CD14-positive monocyte (primary cell): Measurements from ENCODE around the gene PLXND1. TPM values are rescaled to one million over a fixed set of nuclear protein-coding genes. Genes with fewer than 3 reads are reported as not detected.

Experiments
- DNase-seq, 3 donors: peaks; one replicate each; pipeline ENCODE4 v3.0.0-alpha.2; 2011 to 2022
- H2AFZ ChIP-seq: 2 replicates; pipeline ENCODE4 v1.6.0; 2012; ENCODE audit warnings: mild to moderate bottlenecking, low read depth, low read length, inconsistent platforms; ENCODE audit not compliant: insufficient read depth, poor library complexity, severe bottlenecking
- H3K27ac ChIP-seq, 2 donors: 1 replicate in 1 of 2; 2 replicates in 1 of 2; pipeline ENCODE4 v1.5.1; 2012 to 2013; ENCODE audit warnings: low read length in 2 of 2, control low read depth in 1 of 2, inconsistent platforms in 1 of 2, low read depth in 1 of 2, mild to moderate bottlenecking in 1 of 2
- H3K27me3 ChIP-seq, 2 donors: one replicate each; pipeline versions ENCODE4 v1.6.0 to v1.6.1; 2011 to 2013; ENCODE audit warnings: low read length in 2 of 2; ENCODE audit not compliant: control insufficient read depth in 2 of 2, insufficient read depth in 2 of 2
- H3K36me3 ChIP-seq, 2 donors: replicated peaks in 1 of 2; 1 replicate in 1 of 2; 2 replicates in 1 of 2; pipeline versions ENCODE4 v1.5.1 to v1.6.1; 2012 to 2013; ENCODE audit warnings: low read length in 2 of 2, control low read depth in 1 of 2, inconsistent platforms in 1 of 2, mild to moderate bottlenecking in 1 of 2; ENCODE audit not compliant: insufficient read depth in 2 of 2, control insufficient read depth in 1 of 2
- H3K4me1 ChIP-seq, 2 donors: 1 replicate in 1 of 2; 2 replicates in 1 of 2; pipeline versions ENCODE4 v1.5.1 to v1.6.1; 2012 to 2013; ENCODE audit warnings: low read length in 2 of 2, control low read depth in 1 of 2, inconsistent platforms in 1 of 2, mild to moderate bottlenecking in 1 of 2, moderate library complexity in 1 of 2; ENCODE audit not compliant: insufficient read depth in 2 of 2, control insufficient read depth in 1 of 2
- H3K4me2 ChIP-seq: replicated peaks from 2 replicates; pipeline ENCODE3; 2012; ENCODE audit warnings: low read length, moderate library complexity, mild to moderate bottlenecking; ENCODE audit not compliant: poor library complexity, severe bottlenecking; ENCODE audit errors: extremely low read depth
- H3K4me3 ChIP-seq, 3 experiments: fragments of 200-600 bp in 1 of 3; sonication (generic) in 1 of 3; replicated peaks in 1 of 3; 1 replicate in 2 of 3; 2 replicates in 1 of 3; pipeline ENCODE4 v1.5.1; 2011 to 2013; ENCODE audit warnings: low read length in 3 of 3, mild to moderate bottlenecking in 3 of 3, control low read depth in 2 of 3, low read depth in 2 of 3, inconsistent platforms in 1 of 3, moderate library complexity in 1 of 3
- H3K79me2 ChIP-seq: 2 replicates; pipeline ENCODE4 v1.6.0; 2012; ENCODE audit warnings: mild to moderate bottlenecking, control low read depth, inconsistent platforms, low read length, moderate library complexity; ENCODE audit not compliant: insufficient read depth
- H3K9ac ChIP-seq: 2 replicates; pipeline ENCODE4 v1.6.0; 2017; ENCODE audit warnings: low read length, mild to moderate bottlenecking; ENCODE audit not compliant: insufficient read depth, poor library complexity, severe bottlenecking
- H3K9me3 ChIP-seq, 2 donors: replicated peaks in 1 of 2; 1 replicate in 1 of 2; 2 replicates in 1 of 2; pipeline versions ENCODE4 v1.5.1 to v1.6.1; 2012 to 2013; ENCODE audit warnings: low read length in 2 of 2, control low read depth in 1 of 2; ENCODE audit not compliant: control insufficient read depth in 1 of 2, insufficient read depth in 1 of 2
- H4K20me1 ChIP-seq: 2 replicates; pipeline ENCODE4 v1.6.0; 2012; ENCODE audit warnings: mild to moderate bottlenecking, low read length, control low read depth, moderate library complexity; ENCODE audit not compliant: insufficient read depth
- H3K27ac Mint-ChIP-seq, 7 donors: one replicate each; pipeline ENCODE4 v1.8.0; 2020; ENCODE audit warnings: mild to moderate bottlenecking in 7 of 7, mixed read lengths in 7 of 7, moderate library complexity in 6 of 7, inconsistent platforms in 2 of 7
- H3K27me3 Mint-ChIP-seq, 3 donors: one replicate each; pipeline ENCODE4 v1.8.0; 2021 to 2022; ENCODE audit warnings: low read depth in 3 of 3, mild to moderate bottlenecking in 3 of 3, mixed read lengths in 3 of 3, moderate library complexity in 3 of 3, inconsistent platforms in 1 of 3
- H3K36me3 Mint-ChIP-seq, 2 donors: one replicate each; pipeline ENCODE4 v1.8.0; 2020; ENCODE audit warnings: mixed read lengths in 2 of 2, inconsistent platforms in 1 of 2, mild to moderate bottlenecking in 1 of 2
- H3K4me1 Mint-ChIP-seq: one replicate; pipeline ENCODE4 v1.8.0; 2020; ENCODE audit warnings: mild to moderate bottlenecking, mixed read lengths
- H3K4me3 Mint-ChIP-seq, 2 donors: one replicate each; pipeline ENCODE4 v1.8.0; 2020; ENCODE audit warnings: mild to moderate bottlenecking in 2 of 2, mixed read lengths in 2 of 2, moderate library complexity in 1 of 2
- H3K9me3 Mint-ChIP-seq, 7 donors: one replicate each; pipeline ENCODE4 v1.8.0; 2020 to 2022; ENCODE audit warnings: mixed read lengths in 7 of 7, mild to moderate bottlenecking in 6 of 7, moderate library complexity in 6 of 7, inconsistent platforms in 2 of 7
- CTCF ChIP-seq: fragments of 200-600 bp; IDR thresholded peaks from one replicate; pipeline ENCODE4 v1.8.0; 2022; ENCODE audit warnings: antibody characterized with exemption, mild to moderate bottlenecking
- WGBS: methylation state at CpG from one replicate; pipeline ENCODE4 v1.1.5; 2013; ENCODE audit warnings: missing lambda C conversion rate; ENCODE audit not compliant: insufficient coverage; 5-methylcytosine and 5-hydroxymethylcytosine counted together
- intact Hi-C, 2 donors: fragments of 100-400 bp; cut with micrococcal nuclease; formaldehyde crosslinking; loops; one replicate each; pipeline versions ENCODE4 v1.15.0 to v1.15.1; 2023
- polyA plus RNA-seq, 3 donors: library from polyadenylated mRNA; depleted of rRNA in 1 of 3; unstranded in 2 of 3; stranded (reverse) in 1 of 3; fragments of 300-500 nt in 2 of 3; fragments of >200 nt in 1 of 3; fragmentation: Illumina TruSeq in 2 of 3; gene quantifications; 1 replicate in 2 of 3; 2 replicates in 1 of 3; pipeline ENCODE4 v1.2.3, GENCODE V29; 2012 to 2021

The PLXND1 gene
- polyA plus RNA-seq, 3 donors, result 7.1 to 170 (median 9.9) TPM

GRCh38 chr3:129536374-129536667 lies 70.2 kb downstream of the PLXND1 start:
- H3K79me2 ChIP-seq, result no peaks in the 10 kb centered on the region
- H3K36me3 Mint-ChIP-seq, result no peaks in the 10 kb centered on the region
- no peak for TF ChIP-seq CTCF
- peaks cover 1% of the 10 kb centered on the region for H3K4me1 Mint-ChIP-seq
- no peak overlapping the region for H3K4me3 Mint-ChIP-seq
- no peak overlapping the region for H3K27ac Mint-ChIP-seq
- H3K9ac ChIP-seq, result no peak overlapping the region
- no peak for DNase-seq
- H3K36me3 ChIP-seq, result no peaks in the 10 kb centered on the region
- no peaks in the 10 kb centered on the region for H3K27me3 ChIP-seq
- intact Hi-C loops, result no loop called here
- no peak overlapping the region for H3K4me3 ChIP-seq
- H3K9me3 ChIP-seq, result no peaks in the 10 kb centered on the region
- H4K20me1 ChIP-seq, result no peaks in the 10 kb centered on the region
- no peaks in the 10 kb centered on the region for H3K9me3 Mint-ChIP-seq
- no peaks in the 10 kb centered on the region for H3K4me1 ChIP-seq
- no CpG with 5 or more reads among the region's 2 CpGs for WGBS
- H3K27ac ChIP-seq, result no peak overlapping the region
- H2AFZ ChIP-seq, result no peak overlapping the region
- H3K4me2 ChIP-seq, result no peak overlapping the region
- H3K27me3 Mint-ChIP-seq, result peaks cover 2 to 5% (median 5%) of the 10 kb centered on the region in 3 donors

GRCh38 chr3:129535075-129535474 lies 71.4 kb downstream of the PLXND1 start:
- no peak for TF ChIP-seq CTCF
- Mint-ChIP-seq H3K27me3 (peaks cover 5% of the 10 kb centered on the region in 3 donors), H3K4me1 (peaks cover 1% of the 10 kb centered on the region), H3K4me3 (no peak overlapping the region), H3K27ac (no peak overlapping the region), H3K9me3 (no peaks in the 10 kb centered on the region), H3K36me3 (no peaks in the 10 kb centered on the region)
- no peak for DNase-seq
- Histone ChIP-seq H3K27me3 (no peaks in the 10 kb centered on the region), H3K27ac (no peak overlapping the region), H3K79me2 (no peaks in the 10 kb centered on the region), H3K4me3 (no peak overlapping the region), H3K9ac (no peak overlapping the region), H4K20me1 (no peaks in the 10 kb centered on the region), H3K4me2 (no peak overlapping the region), H3K9me3 (no peaks in the 10 kb centered on the region), H3K4me1 (peaks cover 0 to 3% of the 10 kb centered on the region in 2 donors), H2AFZ (no peak overlapping the region), H3K36me3 (no peaks in the 10 kb centered on the region)
- WGBS, result no CpG with 5 or more reads among the region's 1 CpG
- intact Hi-C loops, result no loop called here
